BLaER1 treated with 17β-estradiol and CSF1 and Interleukin-3, amounts not matched to agents 10 nM and 100 nM (cell line): ENCODE data around the gene ARHGAP27.
"Not testable (repeated sequence)": the region's sequence is repeated elsewhere in the genome, so short reads cannot be mapped to it uniquely, and the experiment has no call there.

Experiments
- H3K27ac ChIP-seq, 11 experiments: shearing (Covaris generic); formaldehyde crosslinking; 2 replicates each; pipeline ENCODE4 v1.8.1; 2022
- H3K27me3 ChIP-seq, 11 experiments: shearing (Covaris generic); formaldehyde crosslinking; 2 replicates each; pipeline ENCODE4 v1.8.1; 2022
- H3K36me3 ChIP-seq, 11 experiments: shearing (Covaris generic); formaldehyde crosslinking; 2 replicates each; pipeline ENCODE4 v1.8.1; 2022
- H3K4me1 ChIP-seq, 10 experiments: shearing (Covaris generic); formaldehyde crosslinking; 2 replicates each; pipeline ENCODE4 v1.8.1; 2022
- H3K4me2 ChIP-seq, 11 experiments: shearing (Covaris generic); formaldehyde crosslinking; 2 replicates each; pipeline ENCODE4 v1.8.1; 2022
- H3K4me3 ChIP-seq, 10 experiments: shearing (Covaris generic); formaldehyde crosslinking; 2 replicates each; pipeline ENCODE4 v1.8.1; 2022
- H3K9ac ChIP-seq, 11 experiments: shearing (Covaris generic); formaldehyde crosslinking; 2 replicates each; pipeline ENCODE4 v1.8.1; 2022
- H3K9me3 ChIP-seq, 11 experiments: shearing (Covaris generic); formaldehyde crosslinking; replicated peaks in 1 of 11; 2 replicates each; pipeline ENCODE4 v1.8.1; 2022
- H4K20me1 ChIP-seq, 11 experiments: shearing (Covaris generic); formaldehyde crosslinking; 2 replicates each; pipeline ENCODE4 v1.8.1; 2022
- Cebpa-rat ChIP-seq, 11 experiments: shearing (Covaris generic); IDR thresholded peaks; 2 replicates each; pipeline ENCODE4 v1.8.1; 2022

ARHGAP27 gene

GRCh38 chr17:45447650-45448049, 15.0 kb upstream of the ARHGAP27 start:
- not testable (repeated sequence) for H3K9me3 ChIP-seq, H3K27me3 ChIP-seq, H3K4me3 ChIP-seq
- peak overlapping the region; percentile 19 to 93 (median 80); a peak in 19 of 22 replicates for H3K4me2 ChIP-seq
- H3K9ac ChIP-seq: peak overlapping the region in 7 of 11 experiments; percentile 11 to 69 (median 35); a peak in 12 of 22 replicates
- H3K36me3 ChIP-seq: peaks cover 3 to 40% (median 11%) of the 10 kb centered on the region in 11 experiments; a peak in 15 of 22 replicates
- peaks cover 0 to 58% (median 0%) of the 10 kb centered on the region in 11 experiments; a peak in 6 of 22 replicates for H4K20me1 ChIP-seq
- H3K4me1 ChIP-seq: peaks cover 32 to 97% (median 88%) of the 10 kb centered on the region in 10 experiments
- peak overlapping the region in 9 of 11 experiments; percentile 17 to 90 (median 58); a peak in 16 of 22 replicates for H3K27ac ChIP-seq
- TF ChIP-seq Cebpa-rat (IDR thresholded peaks at IDR 0.05): peak in 2 of 11 experiments; percentile 7 to 28; a peak in 1 of 22 replicates

GRCh38 chr17:45446872-45447625, 14.4 kb upstream of the ARHGAP27 start:
- Histone ChIP-seq H3K4me1 (peaks cover 32 to 97% (median 89%) of the 10 kb centered on the region in 10 experiments), H3K4me2 (peak overlapping the region; percentile 9 to 93 (median 80); a peak in 20 of 22 replicates), H3K27ac (peak overlapping the region in 9 of 11 experiments; percentile 17 to 90 (median 58); a peak in 17 of 22 replicates), H3K9ac (peak overlapping the region in 7 of 11 experiments; percentile 11 to 69 (median 35); a peak in 12 of 22 replicates), H4K20me1 (peaks cover 0 to 53% (median 0%) of the 10 kb centered on the region in 11 experiments; a peak in 7 of 22 replicates), H3K36me3 (peaks cover 3 to 40% (median 11%) of the 10 kb centered on the region in 11 experiments; a peak in 15 of 22 replicates)
- not testable (repeated sequence) for H3K4me3 ChIP-seq, H3K9me3 ChIP-seq, H3K27me3 ChIP-seq

- H3K27ac ChIP-seq: peak overlapping the region in 8 of 11 experiments; percentile 28 to 90 (median 64); a peak in 16 of 22 replicates
- peaks cover 32 to 99% (median 91%) of the 10 kb centered on the region in 10 experiments for H3K4me1 ChIP-seq
- H4K20me1 ChIP-seq: peaks cover 0 to 53% (median 0%) of the 10 kb centered on the region in 11 experiments; a peak in 7 of 22 replicates
- not testable (repeated sequence) for H3K9me3 ChIP-seq, H3K27me3 ChIP-seq
- H3K4me3 ChIP-seq: peak overlapping the region in 1 of 10 experiments; percentile 12; a peak in 1 of 20 replicates
- H3K9ac ChIP-seq: peak overlapping the region in 8 of 11 experiments; percentile 15 to 62 (median 53); a peak in 13 of 22 replicates
- H3K36me3 ChIP-seq: peaks cover 3 to 40% (median 11%) of the 10 kb centered on the region in 11 experiments; a peak in 15 of 22 replicates
- H3K4me2 ChIP-seq: peak overlapping the region; percentile 70 to 93 (median 81)
Observed at GRCh38 chr17:45445901-45446743, 13.5 kb upstream of the ARHGAP27 start.

- Histone ChIP-seq H4K20me1 (peaks cover 0 to 55% (median 0%) of the 10 kb centered on the region in 11 experiments; a peak in 6 of 22 replicates), H3K27ac (peak overlapping the region in 6 of 11 experiments; percentile 52 to 90 (median 73); a peak in 8 of 22 replicates), H3K4me1 (peaks cover 32 to 100% (median 94%) of the 10 kb centered on the region in 10 experiments), H3K9ac (peak overlapping the region in 3 of 11 experiments; percentile 54 to 62 (median 54); a peak in 5 of 22 replicates), H3K36me3 (peaks cover 3 to 36% (median 11%) of the 10 kb centered on the region in 11 experiments; a peak in 15 of 22 replicates), H3K4me2 (peak overlapping the region; percentile 70 to 93 (median 80); a peak in 20 of 22 replicates)
- not testable (repeated sequence) for H3K27me3 ChIP-seq, H3K9me3 ChIP-seq, H3K4me3 ChIP-seq
Observed at GRCh38 chr17:45444856-45445820, 12.5 kb upstream of the ARHGAP27 start.

- Histone ChIP-seq H3K27ac (peak overlapping the region in 5 of 11 experiments; percentile 35 to 65 (median 58); a peak in 8 of 22 replicates), H3K4me2 (peak overlapping the region in 9 of 11 experiments; percentile 35 to 93 (median 80); a peak in 18 of 22 replicates), H4K20me1 (peaks cover 0 to 47% (median 0%) of the 10 kb centered on the region in 11 experiments; a peak in 6 of 22 replicates), H3K36me3 (peaks cover 0 to 34% (median 16%) of the 10 kb centered on the region in 11 experiments; a peak in 17 of 22 replicates), H3K9ac (peak overlapping the region in 4 of 11 experiments; percentile 32 to 56 (median 38); a peak in 4 of 22 replicates), H3K4me1 (peaks cover 32 to 100% (median 94%) of the 10 kb centered on the region in 10 experiments)
- H3K9me3 ChIP-seq, H3K4me3 ChIP-seq, H3K27me3 ChIP-seq: not testable (repeated sequence)
Observed at GRCh38 chr17:45444301-45444700, 11.6 kb upstream of the ARHGAP27 start.

- peaks cover 32 to 100% (median 96%) of the 10 kb centered on the region in 10 experiments for H3K4me1 ChIP-seq
- peak overlapping the region in 4 of 11 experiments; percentile 32 to 56 (median 38); a peak in 3 of 22 replicates for H3K9ac ChIP-seq
- H3K27me3 ChIP-seq, H3K4me3 ChIP-seq, H3K9me3 ChIP-seq: not testable (repeated sequence)
- H4K20me1 ChIP-seq: peaks cover 0 to 54% (median 0%) of the 10 kb centered on the region in 11 experiments; a peak in 6 of 22 replicates
- peaks cover 0 to 37% (median 23%) of the 10 kb centered on the region in 11 experiments; a peak in 17 of 22 replicates for H3K36me3 ChIP-seq
- peak overlapping the region in 5 of 11 experiments; percentile 35 to 65 (median 58); a peak in 8 of 22 replicates for H3K27ac ChIP-seq
- peak overlapping the region in 9 of 11 experiments; percentile 35 to 93 (median 80); a peak in 18 of 22 replicates for H3K4me2 ChIP-seq
Observed at GRCh38 chr17:45443371-45444260, 10.9 kb upstream of the ARHGAP27 start.
